ENCODE results near the gene UBE2O.

GRCh38 chr17:76379275-76379641, 73.7 kb downstream of the UBE2O start:
- TF ChIP-seq, protein P1, sequence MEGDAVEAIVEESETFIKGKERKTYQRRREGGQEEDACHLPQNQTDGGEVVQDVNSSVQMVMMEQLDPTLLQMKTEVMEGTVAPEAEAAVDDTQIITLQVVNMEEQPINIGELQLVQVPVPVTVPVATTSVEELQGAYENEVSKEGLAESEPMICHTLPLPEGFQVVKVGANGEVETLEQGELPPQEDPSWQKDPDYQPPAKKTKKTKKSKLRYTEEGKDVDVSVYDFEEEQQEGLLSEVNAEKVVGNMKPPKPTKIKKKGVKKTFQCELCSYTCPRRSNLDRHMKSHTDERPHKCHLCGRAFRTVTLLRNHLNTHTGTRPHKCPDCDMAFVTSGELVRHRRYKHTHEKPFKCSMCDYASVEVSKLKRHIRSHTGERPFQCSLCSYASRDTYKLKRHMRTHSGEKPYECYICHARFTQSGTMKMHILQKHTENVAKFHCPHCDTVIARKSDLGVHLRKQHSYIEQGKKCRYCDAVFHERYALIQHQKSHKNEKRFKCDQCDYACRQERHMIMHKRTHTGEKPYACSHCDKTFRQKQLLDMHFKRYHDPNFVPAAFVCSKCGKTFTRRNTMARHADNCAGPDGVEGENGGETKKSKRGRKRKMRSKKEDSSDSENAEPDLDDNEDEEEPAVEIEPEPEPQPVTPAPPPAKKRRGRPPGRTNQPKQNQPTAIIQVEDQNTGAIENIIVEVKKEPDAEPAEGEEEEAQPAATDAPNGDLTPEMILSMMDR (IDR thresholded peaks at IDR 0.05; ENCODE audit: low read depth, low read length), result no peak
- TF ChIP-seq POLR2A (IDR thresholded peaks at IDR 0.05; ENCODE audit: extremely low read depth, insufficient read length) (no peak), MAX (IDR thresholded peaks at IDR 0.05; ENCODE audit: low read depth, low read length) (no peak), MYC (IDR thresholded peaks at IDR 0.05; ENCODE audit: low read depth, low read length) (no peak)
